Spleen (tissue), 11 donors: ENCODE measurements around the gene NELL2. TPM values are rescaled to one million over a fixed set of nuclear protein-coding genes. Genes with fewer than 3 reads are reported as not detected.
A peak's percentile ranks its signal among the peaks of the same experiment; 100 is the strongest.
"Not testable (repeated sequence)": the region's sequence is repeated elsewhere in the genome, so short reads cannot be mapped to it uniquely, and the experiment has no call there.

ENCODE experiments used
- DNase-seq: peaks from one replicate; pipeline ENCODE4 v3.0.0-alpha.2; 2020
- H3K27ac ChIP-seq, 8 donors: fragments of 200-600 bp; sonication (generic) in 7 of 8; 1 replicate in 4 of 8; 2 replicates in 4 of 8; pipeline versions ENCODE4 v1.5.0 to v1.8.0; 2016 to 2021; ENCODE audit warnings: inconsistent platforms in 4 of 8, mild to moderate bottlenecking in 4 of 8, moderate library complexity in 1 of 8
- H3K27me3 ChIP-seq, 7 donors: fragments of 200-600 bp; sonication (generic) in 6 of 7; replicated peaks in 1 of 7; 1 replicate in 4 of 7; 2 replicates in 3 of 7; pipeline versions ENCODE4 v1.5.0 to v1.8.0; 2016 to 2021; ENCODE audit warnings: inconsistent platforms in 3 of 7, mild to moderate bottlenecking in 1 of 7
- H3K36me3 ChIP-seq, 6 donors: fragments of 200-600 bp; sonication (generic) in 5 of 6; 1 replicate in 4 of 6; 2 replicates in 2 of 6; pipeline versions ENCODE4 v1.5.0 to v1.8.0; 2016 to 2021; ENCODE audit warnings: inconsistent platforms in 2 of 6
- H3K4me1 ChIP-seq, 6 donors: fragments of 200-600 bp; sonication (generic) in 5 of 6; 1 replicate in 3 of 6; 2 replicates in 3 of 6; pipeline versions ENCODE4 v1.5.0 to v1.8.0; 2016 to 2021; ENCODE audit warnings: inconsistent platforms in 3 of 6
- H3K4me3 ChIP-seq, 8 donors: fragments of 200-600 bp; sonication (generic) in 7 of 8; 1 replicate in 4 of 8; 2 replicates in 4 of 8; pipeline versions ENCODE4 v1.5.0 to v1.8.0; 2016 to 2021; ENCODE audit warnings: inconsistent platforms in 4 of 8, mild to moderate bottlenecking in 4 of 8, moderate library complexity in 2 of 8
- H3K9me3 ChIP-seq, 8 donors: fragments of 200-600 bp; sonication (generic) in 7 of 8; 1 replicate in 4 of 8; 2 replicates in 4 of 8; pipeline versions ENCODE4 v1.5.0 to v1.8.0; 2016 to 2021; ENCODE audit warnings: inconsistent platforms in 4 of 8
- POLR2A ChIP-seq, 3 donors: fragments of 450-650 bp; IDR thresholded peaks; one replicate each; pipeline ENCODE4 v1.5.1; 2017; ENCODE audit warnings: antibody characterized with exemption in 3 of 3, mild to moderate bottlenecking in 1 of 3
- POLR2AphosphoS5 ChIP-seq, 3 donors: sonication (generic); formaldehyde crosslinking; IDR thresholded peaks; one replicate each; pipeline ENCODE4 v1.5.1; 2017; ENCODE audit warnings: antibody characterized with exemption in 3 of 3
- WGBS, 5 donors: extraction: QIAGEN DNeasy Blood & Tissue Kit in 3 of 5; methylation state at CpG; one replicate each; pipeline versions ENCODE4 v1.1.5 to v1.1.7; 2013 to 2018; 5-methylcytosine and 5-hydroxymethylcytosine counted together
- intact Hi-C: fragments of 100-400 bp; cut with DNase I; formaldehyde crosslinking; loops from one replicate; pipeline ENCODE4 v1.15.0; 2023; ENCODE audit warnings: low total_unique reads
- polyA plus RNA-seq, 3 donors: library from polyadenylated mRNA; stranded (reverse); fragments of 200-250 nt; gene quantifications; one replicate each; pipeline ENCODE4 v1.2.1, GENCODE V29; 2013
- total RNA-seq, 7 donors: library from RNA; depleted of rRNA in 3 of 7; stranded (reverse); fragments of >200 nt in 3 of 7; fragmentation: NEBNext Ultra II Directional in 4 of 7; extraction: Animal tissue kit (Norgen Biotek cat#: 25700) in 4 of 7; gene quantifications; one replicate each; pipeline versions ENCODE4 v1.1.0 to v1.2.1, GENCODE V29; 2016 to 2021
- TF ChIP-seq, protein P1 (sequence below), 11 experiments: fragments of 200-600 bp in 7 of 11; fragments of 450-650 bp in 4 of 11; sonication (generic) in 4 of 11; IDR thresholded peaks in 8 of 11; conservative IDR thresholded peaks in 3 of 11; 1 replicate in 7 of 11; 2 replicates in 4 of 11; pipeline versions ENCODE4 v1.4.0 to v1.8.0; 2016 to 2021; ENCODE audit warnings: antibody characterized with exemption in 11 of 11, inconsistent platforms in 4 of 11, mild to moderate bottlenecking in 1 of 11
- donor health status: healthy with polysubstance abuse.
- donor health status: DM: no; HTN: no; CAD: no; lungs with moderate emphysema.
- donor health status: DM: no; HTN: no; CAD: no.
- donor health status: Bipolar disorder and iron deficiency.
- donor health status: healthy.
- donor health status: DM: no; HTN: no; CAD: no.
- donor health status: DM: yes; HTN: yes; CAD: no.

The NELL2 gene
- total and polyA plus RNA-seq, 10 donors, result 1.0 to 21.8 (median 8.2) TPM

DNA sequence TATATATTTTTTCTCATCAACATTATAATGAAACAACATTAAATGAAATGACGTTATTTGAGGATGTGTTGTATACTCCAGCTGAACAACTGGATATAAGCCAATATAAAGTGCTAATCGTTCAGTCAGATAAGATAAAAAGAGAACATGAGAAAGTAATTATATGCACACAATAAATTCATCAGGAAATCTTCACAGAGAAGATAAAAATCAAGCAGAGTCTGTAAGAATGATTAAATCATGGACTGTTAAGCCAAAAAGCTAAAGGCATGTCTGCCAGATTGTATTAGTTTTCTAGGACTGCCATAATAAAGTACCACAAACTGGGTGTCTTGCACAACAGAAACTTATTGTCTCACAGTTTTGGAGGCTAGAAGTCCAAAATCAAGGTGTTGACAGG, 178.6 kb downstream of the NELL2 start:
- Histone ChIP-seq H3K4me1 (no peaks in the 10 kb centered on the region), H3K27me3 (no peaks in the 10 kb centered on the region), H3K9me3 (no peaks in the 10 kb centered on the region), H3K4me3 (no peak overlapping the region), H3K36me3 (no peaks in the 10 kb centered on the region), H3K27ac (no peak overlapping the region)
- intact Hi-C loops, result no loop called here
- WGBS, 5 donors, result 66 to 82% (median 77%) methylated on average over 2 of the region's 2 CpGs
- TF ChIP-seq POLR2AphosphoS5 (IDR thresholded peaks at IDR 0.05) (no peak), POLR2A (IDR thresholded peaks at IDR 0.05) (no peak)
- TF ChIP-seq, protein P1, sequence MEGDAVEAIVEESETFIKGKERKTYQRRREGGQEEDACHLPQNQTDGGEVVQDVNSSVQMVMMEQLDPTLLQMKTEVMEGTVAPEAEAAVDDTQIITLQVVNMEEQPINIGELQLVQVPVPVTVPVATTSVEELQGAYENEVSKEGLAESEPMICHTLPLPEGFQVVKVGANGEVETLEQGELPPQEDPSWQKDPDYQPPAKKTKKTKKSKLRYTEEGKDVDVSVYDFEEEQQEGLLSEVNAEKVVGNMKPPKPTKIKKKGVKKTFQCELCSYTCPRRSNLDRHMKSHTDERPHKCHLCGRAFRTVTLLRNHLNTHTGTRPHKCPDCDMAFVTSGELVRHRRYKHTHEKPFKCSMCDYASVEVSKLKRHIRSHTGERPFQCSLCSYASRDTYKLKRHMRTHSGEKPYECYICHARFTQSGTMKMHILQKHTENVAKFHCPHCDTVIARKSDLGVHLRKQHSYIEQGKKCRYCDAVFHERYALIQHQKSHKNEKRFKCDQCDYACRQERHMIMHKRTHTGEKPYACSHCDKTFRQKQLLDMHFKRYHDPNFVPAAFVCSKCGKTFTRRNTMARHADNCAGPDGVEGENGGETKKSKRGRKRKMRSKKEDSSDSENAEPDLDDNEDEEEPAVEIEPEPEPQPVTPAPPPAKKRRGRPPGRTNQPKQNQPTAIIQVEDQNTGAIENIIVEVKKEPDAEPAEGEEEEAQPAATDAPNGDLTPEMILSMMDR (IDR thresholded peaks at IDR 0.05 in 8 of 11, conservative IDR thresholded peaks at IDR 0.05 in 3 of 11), result no peak
- no peak for DNase-seq

DNA sequence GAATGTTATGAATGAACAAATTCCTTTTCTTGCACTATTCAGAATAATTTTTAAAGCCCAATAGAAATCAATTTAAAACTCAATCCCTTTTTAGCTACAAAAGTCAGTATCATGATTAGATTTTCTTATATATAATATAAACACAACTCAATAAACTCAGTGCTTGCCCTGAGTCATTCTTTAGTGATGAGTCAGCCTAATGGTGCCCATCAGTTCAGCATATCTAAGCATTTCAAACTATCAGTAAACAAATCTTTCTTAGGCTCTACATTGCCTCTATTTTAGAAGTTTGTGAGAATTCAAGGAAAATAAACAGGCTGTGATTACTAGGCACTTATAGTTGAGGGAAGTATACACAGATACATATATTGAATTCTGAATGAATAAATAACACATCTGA, 179.6 kb downstream of the NELL2 start:
- H3K27me3 ChIP-seq, result no peaks in the 10 kb centered on the region
- TF ChIP-seq POLR2A (IDR thresholded peaks at IDR 0.05) (no peak), POLR2AphosphoS5 (IDR thresholded peaks at IDR 0.05) (no peak)
- TF ChIP-seq, protein P1 (IDR thresholded peaks at IDR 0.05 in 8 of 11, conservative IDR thresholded peaks at IDR 0.05 in 3 of 11), result no peak
- intact Hi-C loops, result no loop called here
- no peaks in the 10 kb centered on the region for H3K4me1 ChIP-seq
- no peaks in the 10 kb centered on the region for H3K36me3 ChIP-seq
- no peak overlapping the region for H3K27ac ChIP-seq
- H3K9me3 ChIP-seq, result no peaks in the 10 kb centered on the region
- no peak overlapping the region for H3K4me3 ChIP-seq
- no peak for DNase-seq

DNA sequence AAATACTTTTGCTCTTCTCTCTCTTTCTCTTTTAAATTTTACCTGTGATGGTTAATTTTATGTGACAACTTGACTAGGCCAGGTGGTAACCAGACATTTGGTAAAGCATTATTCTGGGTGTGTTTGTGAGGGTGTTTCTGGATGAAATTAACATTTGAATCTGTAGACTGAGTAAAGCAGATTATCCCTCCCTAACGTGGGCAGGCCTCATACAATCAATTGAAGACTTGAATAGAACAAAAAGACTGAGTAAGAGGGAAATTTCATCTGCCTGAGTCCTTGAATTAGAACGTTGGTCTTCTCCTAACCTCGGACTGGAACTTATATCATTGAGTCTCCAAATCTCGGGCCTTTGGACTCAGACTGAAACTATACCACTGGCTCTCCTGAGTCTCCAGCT, 182.1 kb downstream of the NELL2 start:
- DNase-seq, result no peak
- Histone ChIP-seq H3K36me3 (no peaks in the 10 kb centered on the region), H3K27me3 (no peaks in the 10 kb centered on the region), H3K9me3 (no peaks in the 10 kb centered on the region), H3K27ac (no peak overlapping the region), H3K4me3 (no peak overlapping the region), H3K4me1 (no peaks in the 10 kb centered on the region)
- WGBS, 5 donors, result 52 to 75% (median 66%) methylated on average over 4 of the region's 4 CpGs
- TF ChIP-seq, protein P1 (IDR thresholded peaks at IDR 0.05 in 8 of 11, conservative IDR thresholded peaks at IDR 0.05 in 3 of 11), result no peak
- no peak for TF ChIP-seq POLR2A (IDR thresholded peaks at IDR 0.05)
- no peak for TF ChIP-seq POLR2AphosphoS5 (IDR thresholded peaks at IDR 0.05)
- intact Hi-C loops, result no loop called here

DNA sequence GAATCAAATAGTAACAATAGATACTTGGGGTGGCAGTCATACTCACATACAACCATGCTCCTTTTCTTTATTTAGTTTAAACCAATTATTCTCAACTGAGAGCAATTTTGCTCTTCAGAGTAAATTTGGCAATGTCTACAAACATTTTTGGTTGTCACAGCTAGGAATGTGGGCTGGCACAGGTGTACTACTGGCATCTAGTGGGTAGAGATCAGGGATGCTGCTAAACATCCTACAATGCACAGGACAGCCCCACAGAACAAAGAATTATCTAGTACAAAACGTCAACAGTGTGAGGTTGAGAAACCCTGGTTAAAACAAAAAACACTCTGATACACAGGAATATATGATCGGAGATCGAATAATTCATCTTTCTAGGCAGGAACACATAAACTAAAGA, 186.5 kb downstream of the NELL2 start:
- Histone ChIP-seq H3K4me1 (no peaks in the 10 kb centered on the region), H3K27me3 (no peaks in the 10 kb centered on the region), H3K36me3 (no peaks in the 10 kb centered on the region), H3K4me3 (no peak overlapping the region), H3K27ac (no peak overlapping the region), H3K9me3 (peaks cover 0 to 15% (median 0%) of the 10 kb centered on the region in 8 donors)
- intact Hi-C loops, result no loop called here
- DNase-seq, result no peak
- WGBS, 5 donors, result 76 to 91% (median 83%) methylated on average over 3 of the region's 3 CpGs
- no peak for TF ChIP-seq POLR2A (IDR thresholded peaks at IDR 0.05)
- no peak for TF ChIP-seq POLR2AphosphoS5 (IDR thresholded peaks at IDR 0.05)
- TF ChIP-seq, protein P1 (IDR thresholded peaks at IDR 0.05 in 8 of 11, conservative IDR thresholded peaks at IDR 0.05 in 3 of 11), result no peak

DNA sequence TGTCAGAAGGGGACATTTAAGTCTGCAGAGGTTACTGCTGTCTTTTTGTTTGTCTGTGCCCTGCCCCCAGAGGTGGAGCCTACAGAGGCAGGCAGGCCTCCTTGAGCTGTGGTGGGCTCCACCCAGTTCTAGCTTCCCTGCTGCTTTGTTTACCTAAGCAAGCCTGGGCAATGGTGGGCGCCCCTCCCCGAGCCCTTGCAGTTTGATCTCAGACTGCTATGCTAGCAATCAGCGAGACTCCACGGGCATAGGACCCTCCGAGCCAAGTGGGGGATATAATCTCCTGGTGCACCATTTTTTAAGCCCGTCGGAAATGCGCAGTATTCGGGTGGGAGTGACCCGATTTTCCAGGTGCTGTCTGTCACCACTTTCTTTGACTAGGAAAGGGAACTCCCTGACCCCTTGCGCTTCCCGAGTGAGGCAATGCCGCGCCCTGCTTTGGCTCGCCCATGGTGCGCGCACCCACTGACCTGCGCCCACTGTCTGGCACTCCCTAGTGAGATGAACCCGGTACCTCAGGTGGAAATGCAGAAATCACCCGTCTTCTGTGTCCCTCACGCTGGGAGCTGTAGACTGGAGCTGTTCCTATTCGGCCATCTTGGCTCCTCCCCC, 189.2 kb downstream of the NELL2 start:
- H3K4me1 ChIP-seq, H3K36me3 ChIP-seq, H3K27ac ChIP-seq, H3K4me3 ChIP-seq, H3K27me3 ChIP-seq, intact Hi-C loops: not testable (repeated sequence)
- H3K9me3 ChIP-seq, result peaks cover 0 to 15% (median 0%) of the 10 kb centered on the region in 8 donors
- 91 to 95% (median 93%) methylated on average over 22 of the region's 22 CpGs for WGBS, 5 donors
- peak; percentile 41 for DNase-seq
